Body of pancreas (tissue), 4 donors: Measurements from ENCODE around the gene TEKTIP1. TPM values are rescaled to one million over a fixed set of nuclear protein-coding genes. Genes with fewer than 3 reads are reported as not detected.
"Not testable (repeated sequence)": the region's sequence is repeated elsewhere in the genome, so short reads cannot be mapped to it uniquely, and the experiment has no call there.

Source experiments
- ATAC-seq: fragments of 150-250 bp; one replicate; pipeline ENCODE4 v1.9.1; 2016
- DNase-seq, 4 donors: peaks; one replicate each; pipeline ENCODE4 v3.0.0-alpha.2; 2019
- H3K27ac ChIP-seq, 4 donors: fragments of 200-600 bp; sonication (generic); 1 replicate in 3 of 4; 2 replicates in 1 of 4; pipeline versions ENCODE4 v1.5.1 to v1.6.1; 2016 to 2019; ENCODE audit warnings: mild to moderate bottlenecking in 1 of 4, mixed read lengths in 1 of 4, moderate library complexity in 1 of 4
- H3K27me3 ChIP-seq, 2 donors: fragments of 200-600 bp; sonication (generic); one replicate each; pipeline ENCODE4 v1.6.0; 2016; ENCODE audit warnings: mild to moderate bottlenecking in 1 of 2
- H3K36me3 ChIP-seq, 2 donors: fragments of 200-600 bp; sonication (generic); replicated peaks in 1 of 2; 2 replicates each; pipeline ENCODE4 v1.5.1; 2016; ENCODE audit warnings: low read depth in 2 of 2; ENCODE audit not compliant: insufficient read depth in 1 of 2
- H3K4me1 ChIP-seq: fragments of 200-600 bp; sonication (generic); one replicate; pipeline ENCODE4 v1.6.0; 2016
- H3K4me3 ChIP-seq, 2 donors: fragments of 200-600 bp; sonication (generic); 1 replicate in 1 of 2; 2 replicates in 1 of 2; pipeline ENCODE4 v1.5.1; 2016 to 2019
- H3K9me3 ChIP-seq, 3 donors: fragments of 200-600 bp; sonication (generic); 1 replicate in 2 of 3; 2 replicates in 1 of 3; pipeline ENCODE4 v1.5.1; 2016
- CTCF ChIP-seq, 7 experiments: fragments of 450-650 bp in 4 of 7; fragments of 200-600 bp in 3 of 7; sonication (generic) in 3 of 7; IDR thresholded peaks; one replicate each; pipeline ENCODE4 v1.5.1; 2016 to 2019; ENCODE audit warnings: antibody characterized with exemption in 7 of 7
- POLR2A ChIP-seq, 3 donors: fragments of 450-650 bp; IDR thresholded peaks; one replicate each; pipeline ENCODE4 v1.6.1; 2016; ENCODE audit warnings: antibody characterized with exemption in 3 of 3, mild to moderate bottlenecking in 2 of 3
- WGBS, 2 donors: methylation state at CpG; one replicate each; pipeline ENCODE4 v1.1.5; 2017; 5-methylcytosine and 5-hydroxymethylcytosine counted together
- intact Hi-C: fragments of 100-400 bp; cut with DNase I; formaldehyde crosslinking; loops from one replicate; pipeline ENCODE4 v1.15.1; 2023
- total RNA-seq, 2 donors: library from RNA; depleted of rRNA; stranded (reverse); fragments of >200 nt; gene quantifications; one replicate each; pipeline ENCODE4 v1.1.0, GENCODE V29; 2016

Gene TEKTIP1
- total RNA-seq, 2 donors from 2014 or later, result 1.3 TPM; not detected in 1

DNA sequence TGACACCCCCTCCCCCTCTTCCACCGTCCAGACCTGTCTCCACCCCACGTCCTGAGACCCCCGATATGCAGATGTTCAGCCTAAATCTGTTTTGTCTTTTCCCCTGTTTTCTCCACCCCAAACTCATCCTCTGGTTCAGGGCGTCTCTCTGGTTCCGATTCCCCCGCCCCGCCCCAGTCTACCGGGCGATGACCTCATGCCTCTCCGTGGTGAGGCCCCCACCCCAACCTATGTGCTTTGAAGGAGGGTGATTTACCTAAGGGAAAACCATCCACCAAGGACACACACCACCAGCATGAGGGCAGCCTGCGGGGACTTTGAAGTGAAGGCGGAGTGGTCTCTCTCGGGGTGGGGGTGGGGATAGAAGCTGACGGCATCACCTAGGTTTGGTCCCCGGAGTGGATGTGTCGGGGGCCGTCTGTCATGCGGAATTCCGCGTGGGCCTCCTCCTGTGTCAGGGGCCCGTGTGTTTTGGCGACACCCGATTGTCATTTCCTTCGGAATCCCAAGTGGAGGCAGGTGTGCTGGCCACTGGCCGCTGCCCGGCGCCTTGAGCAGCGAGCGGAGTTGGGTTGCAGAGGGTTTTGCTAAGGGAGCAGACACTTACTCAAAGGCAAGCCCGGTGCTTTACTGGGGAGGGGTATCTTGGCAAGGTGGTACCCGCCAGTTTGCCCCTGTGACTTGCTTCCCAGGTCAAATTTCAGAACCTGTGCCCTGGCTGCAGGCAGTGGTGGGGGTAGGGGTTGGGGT lies 31.4 kb upstream of the TEKTIP1 start:
- Histone ChIP-seq H3K9me3 (no peaks in the 10 kb centered on the region), H3K4me1 (peaks cover 23% of the 10 kb centered on the region)
- WGBS, 2 donors, result 19 to 20% methylated on average over 13 to 31 of the region's 31 CpGs

DNA sequence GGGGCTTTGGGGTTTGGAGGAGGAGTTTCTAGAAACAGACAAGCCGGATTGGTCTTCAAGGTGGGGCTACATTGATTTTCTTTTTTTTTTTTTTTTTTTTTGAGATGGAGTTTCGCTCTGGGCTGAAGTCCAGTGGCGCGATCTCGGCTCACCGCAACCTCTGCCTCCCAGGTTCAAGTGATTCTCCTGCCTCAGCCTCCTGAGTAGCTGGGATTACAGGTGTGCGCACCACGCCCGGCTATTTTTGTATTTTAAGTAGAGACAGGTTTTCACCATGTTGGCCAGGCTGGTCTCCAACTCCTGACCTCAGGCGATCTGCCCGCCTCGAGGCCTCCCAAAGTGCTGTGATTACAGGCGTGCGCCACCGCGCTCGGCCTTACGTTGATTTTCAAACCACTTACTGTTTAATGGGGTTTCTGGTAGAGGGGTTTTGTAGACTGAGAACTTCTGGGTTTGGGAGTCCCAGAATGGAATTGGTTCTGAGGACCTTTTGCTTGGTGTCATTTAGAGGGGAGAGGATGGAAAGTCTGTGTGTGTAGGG lies 30.8 kb upstream of the TEKTIP1 start:
- Histone ChIP-seq H3K27ac (peak overlapping the region in 2 of 4 donors; percentile 91), H3K4me1 (peaks cover 30% of the 10 kb centered on the region)
- 88 to 94% methylated on average over 10 to 16 of the region's 18 CpGs for WGBS, 2 donors
- H3K27me3 ChIP-seq, ATAC-seq, intact Hi-C loops, H3K9me3 ChIP-seq, H3K4me3 ChIP-seq, H3K36me3 ChIP-seq, DNase-seq: not testable (repeated sequence)

More for the DNA sequence above, 31.4 kb upstream of the TEKTIP1 start:
- DNase-seq (peak; percentile 41 to 70 (median 58)), ATAC-seq (no peak)
- TF ChIP-seq POLR2A (IDR thresholded peaks at IDR 0.05), result no peak
- no peak for TF ChIP-seq CTCF (IDR thresholded peaks at IDR 0.05)
- H3K4me3 ChIP-seq, result peak overlapping the region; percentile 57 to 81
- intact Hi-C loops, result no loop called here
- peak overlapping the region; percentile 48 to 91 (median 86) for H3K27ac ChIP-seq
- no peaks in the 10 kb centered on the region for H3K36me3 ChIP-seq
- H3K27me3 ChIP-seq, result no peaks in the 10 kb centered on the region

- TF ChIP-seq POLR2A (IDR thresholded peaks at IDR 0.05) (no peak), CTCF (IDR thresholded peaks at IDR 0.05) (no peak)
- H3K27ac ChIP-seq, result no peak overlapping the region
- DNase-seq, result no peak
- no peak for ATAC-seq
- intact Hi-C loops, result no loop called here
- no peaks in the 10 kb centered on the region for H3K9me3 ChIP-seq
- no peaks in the 10 kb centered on the region for H3K36me3 ChIP-seq
- no peak overlapping the region for H3K4me3 ChIP-seq
- no peaks in the 10 kb centered on the region for H3K27me3 ChIP-seq
- H3K4me1 ChIP-seq, result peaks cover 34% of the 10 kb centered on the region
- WGBS, 2 donors, result 90 to 92% methylated on average over 20 to 23 of the region's 23 CpGs
Measured at GRCh38 chr19:3508771-3509535, 30.0 kb upstream of the TEKTIP1 start.

- Histone ChIP-seq H3K9me3 (no peaks in the 10 kb centered on the region), H3K36me3 (no peaks in the 10 kb centered on the region), H3K27me3 (no peaks in the 10 kb centered on the region), H3K4me1 (peaks cover 34% of the 10 kb centered on the region), H3K4me3 (no peak overlapping the region), H3K27ac (no peak overlapping the region)
- no peak for TF ChIP-seq POLR2A (IDR thresholded peaks at IDR 0.05)
- no peak for TF ChIP-seq CTCF (IDR thresholded peaks at IDR 0.05)
- DNase-seq (no peak), ATAC-seq (no peak)
- WGBS, 2 donors, result 87% methylated on average over 9 to 15 of the region's 15 CpGs
- intact Hi-C loops, result no loop called here
Measured at GRCh38 chr19:3509566-3509989, 29.4 kb upstream of the TEKTIP1 start.

DNA sequence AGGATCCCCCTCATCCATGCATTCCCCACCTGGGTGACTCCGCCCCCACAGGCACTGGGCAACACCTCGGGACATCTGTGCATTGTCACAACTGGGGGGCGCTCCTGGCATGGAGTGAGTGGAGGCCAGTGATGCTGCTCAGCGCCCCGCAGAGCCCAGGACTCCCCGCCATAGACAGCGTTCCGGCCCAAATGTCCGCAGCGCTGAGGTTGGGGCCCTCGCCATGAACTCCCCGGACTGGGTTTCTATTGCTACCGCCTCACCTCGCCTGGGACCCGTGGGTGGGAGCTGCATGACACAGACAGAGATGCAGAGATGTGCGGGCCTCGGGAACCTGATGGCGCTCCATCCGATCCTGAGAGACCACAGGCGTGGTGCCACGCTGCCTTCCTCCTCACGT lies 28.2 kb upstream of the TEKTIP1 start:
- H3K4me1 ChIP-seq, result peaks cover 25% of the 10 kb centered on the region
- H3K9me3 ChIP-seq, result no peaks in the 10 kb centered on the region
- no peak overlapping the region for H3K4me3 ChIP-seq
- DNase-seq (no peak), ATAC-seq (no peak)
- no peaks in the 10 kb centered on the region for H3K36me3 ChIP-seq
- H3K27me3 ChIP-seq, result no peaks in the 10 kb centered on the region
- H3K27ac ChIP-seq, result no peak overlapping the region
- intact Hi-C loops, result no loop called here
- WGBS, 2 donors, result 0 to 83% methylated on average over 1 to 18 of the region's 22 CpGs
- no peak for TF ChIP-seq CTCF (IDR thresholded peaks at IDR 0.05)
- no peak for TF ChIP-seq POLR2A (IDR thresholded peaks at IDR 0.05)
